NK-92 (cell line): ENCODE results near the gene KRT78.
"Not testable (repeated sequence)": the region's sequence is repeated elsewhere in the genome, so short reads cannot be mapped to it uniquely, and the experiment has no call there.

Experiments
- DNase-seq: peaks from one replicate; lab custom pipeline; 2025; ENCODE audit not compliant: unreplicated experiment; lab: John Stamatoyannopoulos, UW

KRT78 gene

DNA sequence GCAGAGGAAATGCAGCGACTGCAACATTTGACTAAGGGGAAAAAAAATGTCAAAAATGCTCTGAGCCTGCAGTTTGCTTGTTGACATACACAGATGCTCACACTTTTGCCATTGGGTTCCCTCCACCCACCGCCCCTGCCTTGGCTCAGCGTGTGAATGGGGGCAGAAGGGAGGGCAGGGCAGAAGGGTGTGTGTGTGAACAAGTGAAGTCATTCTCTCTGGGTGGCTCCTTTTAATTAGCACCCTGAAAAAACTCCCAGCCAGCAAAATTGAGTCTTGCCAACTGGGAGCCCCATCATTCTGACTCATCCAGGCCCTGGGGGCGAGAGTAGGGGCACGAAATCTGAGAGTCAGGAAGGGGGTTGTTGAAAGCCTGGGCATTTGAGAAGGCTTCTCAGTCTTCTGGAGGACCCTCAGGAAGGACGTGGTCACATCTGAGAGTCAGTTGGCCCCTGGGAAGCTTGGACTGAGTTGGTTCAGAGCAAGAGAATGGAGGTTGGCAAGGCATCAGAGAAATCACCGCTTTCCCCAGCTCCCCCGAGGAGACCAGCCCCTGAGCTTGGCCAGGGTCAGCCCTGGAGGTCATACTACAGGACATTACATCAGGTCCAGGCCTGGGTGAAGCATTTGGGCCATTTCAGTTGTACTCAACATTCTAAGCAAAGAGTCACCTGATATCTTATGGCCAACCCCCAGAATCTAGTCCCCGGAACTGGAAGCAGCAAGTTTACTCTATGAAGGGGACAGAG is 22.7 kb upstream of the KRT78 start:
- no peak for DNase-seq

- DNase-seq = no peak
Measured at GRCh38 chr12:52870361-52871290, 21.8 kb upstream of the KRT78 start.

- DNase-seq = no peak
Measured at GRCh38 chr12:52867642-52868041, 18.8 kb upstream of the KRT78 start.

DNA sequence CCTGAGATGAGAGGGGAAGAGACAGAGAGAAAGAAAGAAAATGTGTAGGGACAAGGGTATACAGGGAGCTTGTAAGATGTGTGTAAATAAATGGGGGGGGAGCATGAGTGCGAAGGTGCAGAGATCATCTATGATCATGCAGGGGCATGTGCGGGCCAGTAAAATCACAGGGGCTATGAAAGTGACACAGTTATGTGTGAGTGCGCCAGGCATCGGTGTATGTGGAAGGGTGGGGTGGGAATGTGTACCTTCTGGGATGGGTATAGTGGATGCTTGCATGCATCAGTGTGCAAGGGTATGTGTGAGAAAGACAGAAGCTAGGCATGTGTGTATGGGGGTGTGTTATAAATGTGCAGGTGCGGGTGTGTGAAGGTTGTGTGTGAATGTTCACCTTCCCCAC is 18.4 kb upstream of the KRT78 start:
- DNase-seq = no peak

DNA sequence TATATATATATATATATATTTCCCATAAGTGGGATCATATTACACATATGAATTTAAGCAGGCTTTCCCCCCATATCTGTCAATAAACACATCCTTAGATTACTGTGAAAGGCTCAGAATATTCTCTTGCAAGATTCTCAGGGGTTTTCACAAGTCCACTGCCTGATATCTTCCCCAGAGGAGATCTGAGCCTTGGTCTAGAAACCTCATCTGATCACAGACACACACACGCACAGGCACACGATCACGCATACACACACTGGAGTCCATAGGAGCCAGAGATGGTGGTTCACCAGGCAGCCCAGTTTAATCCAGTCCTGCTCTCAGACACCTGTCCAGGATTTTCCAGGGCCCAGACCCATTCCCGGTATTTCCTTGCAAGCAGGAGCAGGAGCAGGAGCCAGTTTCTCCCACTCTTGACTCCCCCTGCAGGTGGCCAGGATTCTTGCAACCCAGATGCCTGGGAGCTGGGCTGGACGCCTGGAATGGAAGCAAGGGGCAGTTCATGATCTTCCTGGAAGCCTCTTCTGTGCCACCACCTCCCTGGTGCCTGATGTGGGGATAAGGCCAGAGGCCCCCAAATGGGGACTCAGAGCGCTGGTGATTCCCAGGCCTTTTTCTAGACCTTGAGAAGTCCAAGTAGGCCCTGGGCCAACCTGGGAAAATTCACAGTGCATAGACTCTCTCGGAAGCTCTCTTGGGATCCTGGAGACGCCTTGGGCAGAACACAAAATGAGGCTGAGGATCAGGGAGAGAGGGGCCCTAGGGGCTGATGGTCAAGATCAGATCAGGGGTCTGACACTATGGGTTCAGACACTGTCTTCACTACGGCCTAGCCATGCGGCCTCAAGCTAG is 16.5 kb upstream of the KRT78 start:
- no peak for DNase-seq

DNA sequence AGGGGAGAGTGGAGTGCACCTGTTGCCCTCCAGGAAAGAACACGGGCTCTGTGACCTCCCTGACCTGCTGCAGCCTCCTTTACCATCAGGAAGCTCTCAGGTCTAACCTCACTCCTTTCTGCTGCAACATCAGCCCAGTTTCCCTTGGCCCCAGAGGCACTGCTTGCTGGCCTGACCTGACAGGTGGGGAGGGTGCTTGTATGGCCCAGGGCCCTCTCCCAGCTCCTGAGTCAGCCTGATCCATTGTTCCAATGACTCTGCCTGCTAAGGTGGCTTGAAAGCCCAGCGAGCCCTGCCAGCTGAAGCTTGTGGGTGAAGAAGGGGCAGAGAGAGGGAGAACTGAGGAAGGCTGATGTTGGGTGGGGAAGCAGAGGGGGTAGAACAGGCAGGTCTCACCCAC is 13.2 kb upstream of the KRT78 start:
- DNase-seq = no peak

DNA sequence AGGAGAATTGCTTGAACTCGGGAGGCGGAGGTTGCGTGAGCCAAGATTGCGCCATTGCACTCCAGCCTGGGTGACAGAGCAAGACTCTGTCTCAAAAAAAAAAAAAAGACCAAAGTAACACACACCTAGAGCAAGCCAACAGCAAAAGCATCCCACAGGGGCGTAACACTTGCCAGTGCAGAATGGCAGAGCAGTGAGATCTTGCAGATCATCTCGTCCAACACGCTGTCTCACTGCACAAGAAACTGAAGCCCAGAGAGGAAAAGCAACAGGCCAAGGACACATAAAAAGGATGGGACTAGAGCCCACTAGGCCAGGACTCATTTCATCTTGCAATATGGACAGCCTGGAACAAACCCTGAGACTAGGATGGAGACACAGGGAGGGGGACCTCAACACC is 12.7 kb upstream of the KRT78 start:
- DNase-seq = no peak

DNA sequence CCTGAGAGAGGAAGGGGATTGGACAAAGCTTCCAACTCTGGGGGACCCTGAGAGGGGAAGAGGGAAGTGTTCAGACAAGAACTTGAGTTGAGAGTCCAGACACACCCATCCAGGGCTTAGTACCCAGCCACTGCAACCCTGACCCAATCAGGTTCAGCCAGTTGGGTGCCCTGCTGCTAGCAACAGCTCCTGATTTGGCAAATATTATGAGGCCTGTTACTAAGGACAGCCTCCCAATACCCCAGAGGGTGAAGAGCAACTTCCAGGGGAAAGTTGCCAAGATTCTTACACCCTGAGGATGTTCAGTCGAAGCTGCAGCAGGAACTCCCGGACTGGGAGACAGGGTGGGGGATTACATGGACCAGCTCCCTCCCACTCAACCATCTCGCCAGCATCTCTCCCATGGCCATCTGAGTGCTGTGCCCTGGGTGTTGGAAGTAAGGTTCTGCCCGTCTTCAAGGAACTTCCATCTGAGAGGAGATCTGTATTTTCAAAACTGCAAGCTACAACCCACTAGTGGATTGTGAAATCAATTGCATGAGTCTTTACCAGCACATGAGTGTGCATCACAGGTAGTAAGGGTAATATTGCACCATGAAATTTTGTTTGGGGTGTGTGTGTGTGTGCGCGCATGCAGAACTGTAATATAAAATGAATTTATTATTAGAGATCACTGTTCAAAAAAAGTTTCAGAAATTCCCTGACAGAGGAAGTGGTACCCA is 11.5 kb upstream of the KRT78 start:
- no peak for DNase-seq

DNA sequence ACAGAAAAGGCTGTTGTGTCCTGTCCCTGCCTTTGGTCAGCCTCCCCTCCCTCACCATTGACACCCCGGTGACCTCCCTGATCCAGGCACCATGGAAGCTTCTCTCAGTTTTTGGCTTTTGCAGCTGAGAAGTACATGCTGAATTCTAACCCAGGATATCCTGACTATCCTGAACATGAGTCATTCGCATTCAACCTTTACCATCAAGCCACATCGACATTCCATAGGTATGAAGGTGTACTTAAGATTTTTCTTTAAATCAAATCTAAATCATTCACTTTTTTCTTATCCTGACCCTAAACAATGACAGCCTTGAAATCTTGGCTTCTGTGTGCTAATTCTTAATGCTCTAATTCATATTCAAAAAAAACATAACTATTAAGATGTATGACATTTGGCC is 8.7 kb upstream of the KRT78 start:
- no peak for DNase-seq

GRCh38 chr12:52856787-52857186 is 8.0 kb upstream of the KRT78 start:
- DNase-seq = no peak

- not testable (repeated sequence) for DNase-seq
Measured at GRCh38 chr12:52856077-52856476, 7.3 kb upstream of the KRT78 start.

- DNase-seq = no peak
Measured at GRCh38 chr12:52851787-52852186, 3.0 kb upstream of the KRT78 start.

DNA sequence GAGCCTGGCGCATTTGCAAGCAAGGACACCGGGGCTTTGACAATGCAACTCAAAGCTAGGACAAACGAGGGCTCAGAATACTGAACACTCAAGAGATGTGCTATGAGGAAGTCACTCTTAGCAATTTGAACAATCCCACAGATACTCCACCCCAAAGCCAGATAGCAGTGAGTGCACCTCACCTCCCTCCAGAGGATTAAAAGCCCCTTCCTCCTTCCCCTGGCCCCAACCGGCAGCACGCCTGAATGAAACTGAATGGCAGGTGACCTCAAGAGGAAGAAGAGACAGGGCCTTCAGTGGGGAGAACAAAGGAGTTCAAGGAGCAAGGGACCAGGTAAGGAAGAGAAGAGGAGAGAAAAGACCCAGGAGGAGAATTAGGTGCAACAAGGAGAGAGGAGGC is 1.9 kb upstream of the KRT78 start:
- no peak for DNase-seq

GRCh38 chr12:52849511-52849910 is 717 bp upstream of the KRT78 start:
- DNase-seq = no peak

GRCh38 chr12:52847335-52848102 is 1.3 kb downstream of the KRT78 start:
- no peak for DNase-seq

- no peak for DNase-seq
Measured at GRCh38 chr12:52846356-52846970, 2.3 kb downstream of the KRT78 start.

DNA sequence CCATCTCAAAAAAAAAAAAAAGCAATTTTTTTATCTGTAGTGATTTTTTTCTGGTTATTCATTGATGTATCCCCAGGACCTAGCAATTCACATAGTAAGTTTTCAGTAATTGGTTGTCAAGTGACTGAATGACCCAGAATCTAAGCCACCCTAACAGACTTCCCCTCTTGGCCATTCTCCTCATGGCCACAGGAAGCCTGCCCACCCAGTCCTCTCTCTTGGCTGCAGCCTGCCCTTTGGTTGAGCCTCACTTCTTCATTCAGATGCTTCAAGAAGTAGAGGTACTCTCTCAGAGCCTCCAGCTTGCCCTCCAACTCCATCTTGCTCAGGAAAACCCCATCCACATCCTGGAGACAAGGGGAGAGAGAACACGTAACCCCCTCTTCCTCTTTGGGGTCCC is 2.8 kb downstream of the KRT78 start:
- no peak for DNase-seq

DNA sequence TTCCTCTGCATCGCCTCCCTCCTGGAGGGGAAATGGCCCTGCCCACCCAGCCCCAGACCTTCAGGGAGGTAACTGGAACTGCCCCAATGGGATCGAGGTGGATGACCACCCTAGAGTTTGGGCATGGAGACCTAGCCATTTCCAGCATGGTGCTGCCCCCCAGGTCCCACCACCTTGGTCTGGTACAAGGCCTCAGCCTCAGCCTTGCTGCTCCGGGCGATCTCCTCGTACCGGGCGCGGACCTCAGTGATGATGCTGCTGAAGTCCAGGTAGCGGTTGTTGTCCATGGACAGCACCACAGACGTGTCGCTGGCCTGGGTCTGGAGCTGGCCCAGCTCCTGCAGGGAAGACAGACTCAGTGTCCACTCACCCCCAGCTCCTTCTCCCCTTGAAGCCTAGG is 4.4 kb downstream of the KRT78 start:
- DNase-seq = no peak

DNA sequence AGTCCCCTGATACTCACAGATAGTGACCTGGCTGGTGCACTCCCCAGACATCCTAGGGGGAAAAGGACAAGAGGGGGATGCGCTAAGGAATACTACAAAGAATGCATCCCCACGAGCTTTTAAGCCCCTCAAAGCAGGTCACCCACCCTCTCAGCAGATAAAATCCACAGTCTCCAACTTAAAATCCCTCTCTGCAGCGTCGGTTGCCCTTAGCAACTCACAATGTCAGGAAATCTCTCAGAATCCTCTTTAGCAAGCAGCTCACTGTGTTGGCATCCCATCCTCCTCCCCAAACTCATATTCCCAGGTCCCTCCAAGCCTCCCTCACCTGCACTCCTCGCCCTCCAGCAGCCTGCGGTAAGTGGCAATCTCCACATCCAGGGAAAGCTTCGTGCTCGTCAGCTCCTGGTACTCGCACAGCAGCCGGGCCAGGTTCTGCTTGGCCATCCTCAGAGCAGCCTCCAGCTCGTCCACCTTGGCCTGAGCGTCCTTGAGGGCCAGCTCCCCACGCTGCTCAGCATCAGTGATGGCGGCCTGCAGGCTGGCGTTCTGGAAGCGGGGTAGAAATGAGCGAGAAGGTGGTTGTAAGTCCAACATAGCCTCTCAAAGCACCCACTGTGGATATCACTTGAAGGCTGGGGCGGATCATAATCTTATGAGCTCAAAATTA is 9.2 kb downstream of the KRT78 start:
- DNase-seq = no peak
